NK-92 (cell line): Measurements from ENCODE around the gene SLC1A5.

Experiments
- DNase-seq: peaks from one replicate; lab custom pipeline; 2025; ENCODE audit not compliant: unreplicated experiment; lab: John Stamatoyannopoulos, UW

Gene SLC1A5

GRCh38 chr19:46726551-46726950 lies 61.8 kb downstream of the SLC1A5 start:
- no peak for DNase-seq

- no peak for DNase-seq
These were observed 62.5 kb downstream of the SLC1A5 start for GRCh38 chr19:46725859-46726393.

GRCh38 chr19:46725036-46725820 lies 63.2 kb downstream of the SLC1A5 start:
- DNase-seq: no peak
